ENCODE data around the gene MYO5A.

GRCh38 chr15:52278636-52279367 lies 249.9 kb downstream of the MYO5A start:
- TF ChIP-seq POLR2A (IDR thresholded peaks at IDR 0.05) (no peak), CTCF (IDR thresholded peaks at IDR 0.05) (no peak)

Measured in transverse colon (tissue), 3 donors.